ENCODE data around the gene ZNF407. TPM values are rescaled to one million over a fixed set of nuclear protein-coding genes. Genes with fewer than 3 reads are reported as not detected.

ZNF407 gene
- total and polyA plus RNA-seq, 9 donors = 5.3 to 22.3 (median 18.7) TPM

DNA sequence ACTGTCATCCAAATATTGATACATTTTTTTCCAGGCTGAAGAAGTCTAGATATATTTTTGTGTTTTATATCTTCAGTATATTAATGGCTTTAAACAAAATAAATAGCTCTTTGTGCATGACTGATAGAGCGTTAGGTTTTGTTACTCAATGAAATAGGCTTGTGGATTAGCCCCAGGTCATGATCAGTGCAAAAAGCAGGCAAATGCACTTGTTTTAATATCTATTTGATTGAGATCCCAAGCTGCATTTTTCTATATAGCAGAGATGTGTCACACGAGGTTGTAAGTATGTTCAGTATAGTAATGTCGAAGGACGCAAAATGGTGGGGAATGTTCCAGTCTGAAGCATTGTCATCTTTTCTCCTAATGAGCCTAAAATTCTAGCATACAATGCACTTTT is 198.5 kb downstream of the ZNF407 start:
- TF ChIP-seq, protein P1, sequence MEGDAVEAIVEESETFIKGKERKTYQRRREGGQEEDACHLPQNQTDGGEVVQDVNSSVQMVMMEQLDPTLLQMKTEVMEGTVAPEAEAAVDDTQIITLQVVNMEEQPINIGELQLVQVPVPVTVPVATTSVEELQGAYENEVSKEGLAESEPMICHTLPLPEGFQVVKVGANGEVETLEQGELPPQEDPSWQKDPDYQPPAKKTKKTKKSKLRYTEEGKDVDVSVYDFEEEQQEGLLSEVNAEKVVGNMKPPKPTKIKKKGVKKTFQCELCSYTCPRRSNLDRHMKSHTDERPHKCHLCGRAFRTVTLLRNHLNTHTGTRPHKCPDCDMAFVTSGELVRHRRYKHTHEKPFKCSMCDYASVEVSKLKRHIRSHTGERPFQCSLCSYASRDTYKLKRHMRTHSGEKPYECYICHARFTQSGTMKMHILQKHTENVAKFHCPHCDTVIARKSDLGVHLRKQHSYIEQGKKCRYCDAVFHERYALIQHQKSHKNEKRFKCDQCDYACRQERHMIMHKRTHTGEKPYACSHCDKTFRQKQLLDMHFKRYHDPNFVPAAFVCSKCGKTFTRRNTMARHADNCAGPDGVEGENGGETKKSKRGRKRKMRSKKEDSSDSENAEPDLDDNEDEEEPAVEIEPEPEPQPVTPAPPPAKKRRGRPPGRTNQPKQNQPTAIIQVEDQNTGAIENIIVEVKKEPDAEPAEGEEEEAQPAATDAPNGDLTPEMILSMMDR (IDR thresholded peaks at IDR 0.05) = no peak
- TF ChIP-seq POLR2A (IDR thresholded peaks at IDR 0.05) (no peak), EP300 (IDR thresholded peaks at IDR 0.05) (no peak)
- H3K27ac ChIP-seq = no peak overlapping the region
- DNase-seq = no peak
- no peaks in the 10 kb centered on the region for H3K9me3 ChIP-seq
- H3K4me3 ChIP-seq = no peak overlapping the region
- no peaks in the 10 kb centered on the region for H3K36me3 ChIP-seq
- peaks cover 2% of the 10 kb centered on the region for H3K4me1 ChIP-seq (ENCODE audit: insufficient read depth)
- H3K27me3 ChIP-seq = no peaks in the 10 kb centered on the region
- intact Hi-C loops (cut with DNase I) = no loop called here
- 93 to 94% (median 93%) methylated on average over 4 of the region's 4 CpGs for WGBS, 3 donors

- peaks cover 2% of the 10 kb centered on the region for H3K4me1 ChIP-seq (ENCODE audit: insufficient read depth)
- TF ChIP-seq, protein P1 (IDR thresholded peaks at IDR 0.05) = no peak
- no peak for TF ChIP-seq EP300 (IDR thresholded peaks at IDR 0.05)
- intact Hi-C loops (cut with DNase I) = no loop called here
- H3K36me3 ChIP-seq = no peaks in the 10 kb centered on the region
- DNase-seq = no peak
- 25 to 30% (median 28%) methylated on average over 7 of the region's 7 CpGs for WGBS, 3 donors
- H3K27me3 ChIP-seq = no peaks in the 10 kb centered on the region
- H3K9me3 ChIP-seq = no peaks in the 10 kb centered on the region
- no peak overlapping the region for H3K4me3 ChIP-seq
- no peak overlapping the region for H3K27ac ChIP-seq
Observed at GRCh38 chr18:74796841-74797576, 199.3 kb downstream of the ZNF407 start.

- H3K4me3 ChIP-seq = no peak overlapping the region
- H3K9me3 ChIP-seq = no peaks in the 10 kb centered on the region
- H3K27ac ChIP-seq = no peak overlapping the region
- intact Hi-C loops (cut with DNase I) = no loop called here
- no peak for DNase-seq
- TF ChIP-seq POLR2A (IDR thresholded peaks at IDR 0.05) (no peak), EP300 (IDR thresholded peaks at IDR 0.05) (no peak)
- TF ChIP-seq, protein P1 (IDR thresholded peaks at IDR 0.05) = no peak
- 68 to 74% (median 69%) methylated on average over 6 of the region's 6 CpGs for WGBS, 3 donors
- H3K27me3 ChIP-seq = no peaks in the 10 kb centered on the region
- H3K36me3 ChIP-seq = no peaks in the 10 kb centered on the region
- peaks cover 2% of the 10 kb centered on the region for H3K4me1 ChIP-seq (ENCODE audit: insufficient read depth)
Observed at GRCh38 chr18:74797577-74798151, 200.0 kb downstream of the ZNF407 start.

GRCh38 chr18:74799542-74799941 is 201.9 kb downstream of the ZNF407 start:
- no peak overlapping the region for H3K27ac ChIP-seq
- TF ChIP-seq POLR2A (IDR thresholded peaks at IDR 0.05) (no peak), EP300 (IDR thresholded peaks at IDR 0.05) (no peak)
- intact Hi-C loops (cut with DNase I) = no loop called here
- H3K36me3 ChIP-seq = no peaks in the 10 kb centered on the region
- peaks cover 2% of the 10 kb centered on the region for H3K4me1 ChIP-seq (ENCODE audit: insufficient read depth)
- no peak for DNase-seq
- H3K4me3 ChIP-seq = no peak overlapping the region
- 96 to 98% (median 96%) methylated on average over 2 of the region's 2 CpGs for WGBS, 3 donors
- no peaks in the 10 kb centered on the region for H3K9me3 ChIP-seq
- no peaks in the 10 kb centered on the region for H3K27me3 ChIP-seq

DNA sequence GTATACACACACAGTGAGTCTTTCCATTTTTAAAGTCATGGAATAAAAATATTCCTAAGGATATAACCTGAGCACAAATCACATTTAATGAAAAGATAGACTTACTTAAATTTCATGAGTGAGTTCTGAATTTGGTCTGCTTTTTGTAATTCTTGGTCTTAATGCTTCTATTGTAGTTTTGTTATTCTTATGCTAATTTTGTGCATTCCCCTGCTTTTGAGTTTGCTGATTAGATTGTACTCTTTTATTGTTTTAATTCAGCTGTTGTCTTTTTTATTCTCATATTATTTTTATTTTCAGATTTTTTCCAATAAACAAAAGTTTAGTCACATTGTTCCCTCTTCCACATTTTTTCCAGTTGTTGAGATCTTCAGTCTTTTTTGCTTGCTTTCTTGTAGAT is 202.4 kb downstream of the ZNF407 start:
- Histone ChIP-seq H3K4me1 (ENCODE audit: insufficient read depth) (peaks cover 2% of the 10 kb centered on the region), H3K27me3 (no peaks in the 10 kb centered on the region), H3K9me3 (no peaks in the 10 kb centered on the region), H3K36me3 (no peaks in the 10 kb centered on the region), H3K27ac (no peak overlapping the region), H3K4me3 (no peak overlapping the region)
- intact Hi-C loops (cut with DNase I) = no loop called here
- TF ChIP-seq POLR2A (IDR thresholded peaks at IDR 0.05) (no peak), EP300 (IDR thresholded peaks at IDR 0.05) (no peak)
- TF ChIP-seq, protein P1 (IDR thresholded peaks at IDR 0.05) = no peak
- no peak for DNase-seq
